PC-3 (cell line): Measurements from ENCODE around the gene CLEC1A. TPM values are rescaled to one million over a fixed set of nuclear protein-coding genes. Genes with fewer than 3 reads are reported as not detected.

Source experiments
- ATAC-seq: fragments of 200-7000 bp; cut with Tn5 transposase; 2 replicates; pipeline ENCODE4 v1.9.1; 2020; ENCODE audit warnings: mild to moderate bottlenecking, moderate library complexity
- BruUV-seq: library from RNA; stranded (reverse); fragments of 400-500 nt; replicated peaks from 2 replicates; lab custom pipeline; 2021; lab: Mats Ljungman, UMichigan
- CTCF ChIA-PET: fragments of 300-600 bp; sonication (Branson Sonifier 250); formaldehyde crosslinking; loops from one replicate; lab custom pipeline; 2022; ENCODE audit warnings: antibody characterized with exemption; lab: Charles Lee
- POLR2A ChIA-PET: fragments of 300-600 bp; sonication (Branson Sonifier 250); formaldehyde crosslinking; loops from one replicate; lab custom pipeline; 2022; ENCODE audit warnings: antibody characterized with exemption; ENCODE audit not compliant: unreplicated experiment; lab: Charles Lee
- DNase-seq: peaks from one replicate; pipeline ENCODE4 v3.0.0-alpha.2; 2015
- H2AFZ ChIP-seq: fragments of 300-600 bp; sonication (generic); 2 replicates; pipeline ENCODE4 v1.6.0; 2016; ENCODE audit warnings: antibody characterized with exemption, low read length
- H3F3A ChIP-seq: fragments of 300-600 bp; sonication (generic); one replicate; pipeline ENCODE4 v1.6.0; 2017; ENCODE audit warnings: antibody characterized with exemption, low read length, control low read depth, mild to moderate bottlenecking; ENCODE audit not compliant: unreplicated experiment
- H3K27ac ChIP-seq: fragments of 300-600 bp; sonication (generic); 2 replicates; pipeline ENCODE4 v1.5.1; 2016; ENCODE audit warnings: mild to moderate bottlenecking, low read length
- H3K27me3 ChIP-seq: fragments of 300-600 bp; sonication (generic); 2 replicates; pipeline ENCODE4 v1.6.1; 2016; ENCODE audit warnings: low read length, mixed read lengths
- H3K36me3 ChIP-seq: fragments of 300-600 bp; sonication (generic); 2 replicates; pipeline ENCODE4 v1.6.1; 2016; ENCODE audit warnings: low read depth, mixed run types, low read length, mixed read lengths
- H3K4me1 ChIP-seq: fragments of 300-600 bp; sonication (generic); 2 replicates; pipeline ENCODE4 v1.5.1; 2016; ENCODE audit warnings: low read length; ENCODE audit not compliant: insufficient read depth
- H3K4me2 ChIP-seq: fragments of 300-600 bp; sonication (generic); 2 replicates; pipeline ENCODE4 v1.6.0; 2016; ENCODE audit warnings: low read length
- H3K4me3 ChIP-seq: fragments of 300-600 bp; sonication (generic); 2 replicates; pipeline ENCODE4 v1.5.1; 2016; ENCODE audit warnings: mild to moderate bottlenecking, low read length, mixed read lengths
- H3K79me2 ChIP-seq: fragments of 300-600 bp; sonication (generic); 2 replicates; pipeline ENCODE4 v1.6.1; 2017; ENCODE audit warnings: low read length, mixed read lengths
- H3K9ac ChIP-seq: fragments of 300-600 bp; sonication (generic); 2 replicates; pipeline ENCODE4 v1.6.0; 2016; ENCODE audit warnings: mild to moderate bottlenecking, low read length
- H3K9me2 ChIP-seq: fragments of 300-600 bp; sonication (generic); replicated peaks from 2 replicates; pipeline ENCODE4 v1.6.1; 2016; ENCODE audit warnings: mixed run types, low read length, mixed read lengths
- H3K9me3 ChIP-seq: fragments of 300-600 bp; sonication (generic); 2 replicates; pipeline ENCODE4 v1.6.1; 2016; ENCODE audit warnings: low read length, mixed read lengths
- H4K20me1 ChIP-seq: fragments of 300-600 bp; sonication (generic); 2 replicates; pipeline ENCODE4 v1.6.1; 2016; ENCODE audit warnings: low read length, mixed read lengths
- CTCF ChIP-seq: fragments of 300-600 bp; sonication (generic); conservative IDR thresholded peaks from 2 replicates; pipeline ENCODE4 v1.5.1; 2017; ENCODE audit warnings: antibody characterized with exemption, low read depth, mild to moderate bottlenecking, low read length
- EZH2 ChIP-seq: fragments of 300-600 bp; sonication (generic); IDR thresholded peaks from one replicate; pipeline ENCODE4 v1.6.1; 2017; ENCODE audit warnings: antibody characterized with exemption, mild to moderate bottlenecking, low read length; ENCODE audit not compliant: unreplicated experiment
- EZH2phosphoT487 ChIP-seq: fragments of 300-600 bp; sonication (generic); IDR thresholded peaks from 2 replicates; pipeline ENCODE4 v1.6.1; 2018; ENCODE audit warnings: mild to moderate bottlenecking, antibody characterized with exemption, low read length, borderline replicate concordance
- intact Hi-C: fragments of 100-400 bp; cut with micrococcal nuclease; formaldehyde crosslinking; loops from 2 replicates; pipeline ENCODE4 v1.9.0; 2023
- total RNA-seq: library from RNA; depleted of rRNA; stranded (reverse); fragments of >200 nt; gene quantifications from 2 replicates; pipeline ENCODE4 v1.2.3, GENCODE V29; 2014

The CLEC1A gene
- total RNA-seq, 1 experiment from 2014 or later: not detected

GRCh38 chr12:10113075-10113474, 14.3 kb upstream of the CLEC1A start:
- ATAC-seq (peak; percentile 63), DNase-seq (peak; percentile 58)
- H3K9me2 ChIP-seq: no peaks in the 10 kb centered on the region
- intact Hi-C loops: no loop called here
- BruUV-seq: no TSS peak
- no peak overlapping the region for H2AFZ ChIP-seq
- peaks cover 20% of the 10 kb centered on the region for H3K4me1 ChIP-seq
- POLR2A ChIA-PET: no interaction called here
- no peaks in the 10 kb centered on the region for H3K9me3 ChIP-seq
- no peaks in the 10 kb centered on the region for H3K79me2 ChIP-seq
- no peaks in the 10 kb centered on the region for H3F3A ChIP-seq
- peak overlapping the region; percentile 55; the same call in 1 of the 2 replicates for H3K4me2 ChIP-seq
- CTCF ChIA-PET: interaction anchor here (0.9 kb wide), 1 partner anchor 173 kb away, joined by 3 read pairs; no protein-coding TSS in a partner anchor
- H3K4me3 ChIP-seq: no peak overlapping the region
- no peak overlapping the region for H3K27ac ChIP-seq
- H3K27me3 ChIP-seq: no peaks in the 10 kb centered on the region
- H3K9ac ChIP-seq: no peak overlapping the region
- TF ChIP-seq EZH2: no peak
- no peak for TF ChIP-seq EZH2phosphoT487
- TF ChIP-seq CTCF: no peak
- H4K20me1 ChIP-seq: no peaks in the 10 kb centered on the region
- no peaks in the 10 kb centered on the region for H3K36me3 ChIP-seq

- Histone ChIP-seq H3K9ac (no peak overlapping the region), H3K9me2 (no peaks in the 10 kb centered on the region), H3K4me3 (no peak overlapping the region), H3K79me2 (no peaks in the 10 kb centered on the region), H3K27me3 (no peaks in the 10 kb centered on the region), H3K36me3 (no peaks in the 10 kb centered on the region), H2AFZ (no peak overlapping the region), H3K4me1 (peaks cover 20% of the 10 kb centered on the region), H3K9me3 (no peaks in the 10 kb centered on the region), H3K27ac (no peak overlapping the region), H4K20me1 (no peaks in the 10 kb centered on the region), H3K4me2 (no peak overlapping the region), H3F3A (no peaks in the 10 kb centered on the region)
- ATAC-seq: no peak
- TF ChIP-seq EZH2 (no peak), CTCF (no peak), EZH2phosphoT487 (no peak)
- no peak for DNase-seq
- intact Hi-C loops: no loop called here
- no TSS peak for BruUV-seq
- CTCF ChIA-PET: no interaction called here
- POLR2A ChIA-PET: no interaction called here
Measured at GRCh38 chr12:10111451-10111850, 12.7 kb upstream of the CLEC1A start.

DNA sequence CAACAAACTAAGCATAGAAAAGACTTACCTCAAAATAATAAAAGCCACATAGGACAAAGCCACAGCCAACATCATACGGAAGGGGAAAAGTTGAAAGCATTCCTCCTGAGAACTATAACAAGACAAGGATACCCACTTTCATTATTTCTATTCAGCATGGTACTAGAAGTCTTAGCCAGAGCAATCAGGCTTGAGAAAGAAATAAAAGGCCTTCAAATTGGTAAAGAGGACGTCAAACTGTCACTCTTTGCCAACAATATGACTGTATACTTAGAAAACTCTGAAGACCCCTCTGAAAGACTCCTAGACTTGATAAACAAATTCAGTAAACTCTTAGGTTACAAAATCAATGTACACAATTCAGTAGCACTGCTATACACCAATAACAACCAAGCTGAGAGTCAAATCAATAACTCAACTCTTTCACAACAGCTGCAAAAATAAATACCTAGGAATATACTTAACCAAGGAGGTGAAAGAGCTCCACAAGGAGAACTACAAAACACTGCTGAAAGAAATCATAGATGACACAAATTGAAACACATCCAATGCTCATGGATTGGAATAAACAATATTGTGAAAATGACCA, 11.6 kb upstream of the CLEC1A start:
- no peaks in the 10 kb centered on the region for H3K27me3 ChIP-seq
- TF ChIP-seq CTCF: no peak
- no peak for TF ChIP-seq EZH2
- no peak for TF ChIP-seq EZH2phosphoT487
- no peak for ATAC-seq
- ChIA-PET CTCF (no interaction called here), POLR2A (no interaction called here)
- peaks cover 20% of the 10 kb centered on the region for H3K4me1 ChIP-seq
- intact Hi-C loops: no loop called here
- H3K79me2 ChIP-seq: no peaks in the 10 kb centered on the region
- BruUV-seq: no TSS peak
- no peaks in the 10 kb centered on the region for H3F3A ChIP-seq
- no peak overlapping the region for H3K4me3 ChIP-seq
- H3K4me2 ChIP-seq: no peak overlapping the region
- no peak for DNase-seq
- H3K9me2 ChIP-seq: no peaks in the 10 kb centered on the region
- H3K36me3 ChIP-seq: no peaks in the 10 kb centered on the region
- no peaks in the 10 kb centered on the region for H4K20me1 ChIP-seq
- H2AFZ ChIP-seq: no peak overlapping the region
- H3K9ac ChIP-seq: no peak overlapping the region
- H3K27ac ChIP-seq: no peak overlapping the region
- no peaks in the 10 kb centered on the region for H3K9me3 ChIP-seq
